Colonic mucosa (tissue), 4 donors: ENCODE results near the gene DZIP1. TPM values are rescaled to one million over a fixed set of nuclear protein-coding genes. Genes with fewer than 3 reads are reported as not detected.

Source experiments
- DNase-seq: peaks from one replicate; pipeline ENCODE4 v3.0.0-alpha.2; 2020
- H3K27ac ChIP-seq: fragments of 200-600 bp; one replicate; pipeline ENCODE4 v1.8.0; 2021
- H3K27me3 ChIP-seq: fragments of 200-600 bp; one replicate; pipeline ENCODE4 v1.8.0; 2021
- H3K36me3 ChIP-seq: fragments of 200-600 bp; one replicate; pipeline ENCODE4 v1.8.0; 2021
- H3K4me1 ChIP-seq: fragments of 200-600 bp; one replicate; pipeline ENCODE4 v1.8.0; 2021; ENCODE audit warnings: mild to moderate bottlenecking
- H3K4me3 ChIP-seq: fragments of 200-600 bp; one replicate; pipeline ENCODE4 v1.8.0; 2021
- H3K9ac ChIP-seq, 2 donors: one replicate each; pipeline ENCODE4 v1.7.0; 2013; ENCODE audit warnings: control low read depth in 2 of 2, low read depth in 2 of 2, low read length in 2 of 2
- H3K9me3 ChIP-seq: fragments of 200-600 bp; one replicate; pipeline ENCODE4 v1.8.0; 2021
- intact Hi-C: fragments of 100-400 bp; cut with DNase I; formaldehyde crosslinking; loops from one replicate; pipeline ENCODE4 v1.14.1; 2022
- total RNA-seq, 2 donors: library from RNA; stranded (reverse); fragmentation: NEBNext Ultra II Directional in 1 of 2; extraction: Animal tissue kit (Norgen Biotek cat#: 25700) in 1 of 2; gene quantifications; one replicate each; pipeline ENCODE4 v1.2.1, GENCODE V29; 2021
- TF ChIP-seq, protein P1 (sequence below): fragments of 200-600 bp; IDR thresholded peaks from one replicate; pipeline ENCODE4 v1.8.0; 2022; ENCODE audit warnings: antibody characterized with exemption, mild to moderate bottlenecking
- donor health status: healthy.
- donor health status: DM: no; HTN: no; CAD: no.
- donor health status: DM: no; HTN: no; CAD: no.

Gene DZIP1
- total RNA-seq, 2 donors from 2014 or later = 2.2 to 3.6 TPM

DNA sequence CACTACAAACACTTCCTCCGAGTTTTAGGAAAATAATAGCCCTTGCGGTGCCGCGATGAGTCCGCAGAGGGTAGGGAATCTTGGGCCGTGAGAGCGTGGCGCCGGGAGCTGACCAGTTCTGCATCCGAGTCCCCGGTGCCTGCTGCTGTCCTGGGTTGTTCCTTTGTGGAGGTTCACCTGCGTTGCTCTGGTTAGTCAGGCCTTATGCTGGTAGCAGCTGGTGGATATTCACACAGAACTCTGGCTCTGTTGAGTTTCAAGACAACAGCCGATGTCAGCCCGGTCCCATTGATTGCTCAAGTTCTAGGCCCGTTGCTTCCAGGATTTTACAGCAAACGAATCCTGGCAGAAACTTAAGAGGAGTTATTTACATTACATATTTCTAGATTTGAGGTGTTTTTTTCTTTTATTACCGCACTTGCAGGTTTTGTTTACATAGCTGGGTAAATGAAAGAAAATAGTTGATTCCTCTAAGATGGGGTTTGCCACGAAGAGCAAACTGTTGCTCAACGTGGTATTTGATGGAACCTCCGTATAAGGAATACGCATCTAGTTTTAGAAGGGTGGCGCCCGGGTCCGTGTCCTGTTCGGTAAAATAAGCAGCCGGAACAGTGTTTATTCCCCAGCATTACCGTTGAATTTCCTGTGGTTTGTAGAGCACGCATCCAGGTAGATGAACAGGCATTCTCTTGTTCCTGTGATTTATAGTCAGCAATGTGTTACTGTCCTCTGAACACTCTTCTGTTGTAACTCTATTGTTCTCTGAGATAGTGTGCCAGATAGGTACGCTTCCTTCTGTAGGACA lies 90.7 kb downstream of the DZIP1 start:
- H3K36me3 ChIP-seq = no peaks in the 10 kb centered on the region
- H3K9me3 ChIP-seq = no peaks in the 10 kb centered on the region
- TF ChIP-seq, protein P1, sequence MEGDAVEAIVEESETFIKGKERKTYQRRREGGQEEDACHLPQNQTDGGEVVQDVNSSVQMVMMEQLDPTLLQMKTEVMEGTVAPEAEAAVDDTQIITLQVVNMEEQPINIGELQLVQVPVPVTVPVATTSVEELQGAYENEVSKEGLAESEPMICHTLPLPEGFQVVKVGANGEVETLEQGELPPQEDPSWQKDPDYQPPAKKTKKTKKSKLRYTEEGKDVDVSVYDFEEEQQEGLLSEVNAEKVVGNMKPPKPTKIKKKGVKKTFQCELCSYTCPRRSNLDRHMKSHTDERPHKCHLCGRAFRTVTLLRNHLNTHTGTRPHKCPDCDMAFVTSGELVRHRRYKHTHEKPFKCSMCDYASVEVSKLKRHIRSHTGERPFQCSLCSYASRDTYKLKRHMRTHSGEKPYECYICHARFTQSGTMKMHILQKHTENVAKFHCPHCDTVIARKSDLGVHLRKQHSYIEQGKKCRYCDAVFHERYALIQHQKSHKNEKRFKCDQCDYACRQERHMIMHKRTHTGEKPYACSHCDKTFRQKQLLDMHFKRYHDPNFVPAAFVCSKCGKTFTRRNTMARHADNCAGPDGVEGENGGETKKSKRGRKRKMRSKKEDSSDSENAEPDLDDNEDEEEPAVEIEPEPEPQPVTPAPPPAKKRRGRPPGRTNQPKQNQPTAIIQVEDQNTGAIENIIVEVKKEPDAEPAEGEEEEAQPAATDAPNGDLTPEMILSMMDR = no peak
- intact Hi-C loops = no loop called here
- no peak overlapping the region for H3K9ac ChIP-seq
- DNase-seq = peak; percentile 21
- H3K27me3 ChIP-seq = peaks cover 22% of the 10 kb centered on the region
- H3K27ac ChIP-seq = no peak overlapping the region
- H3K4me1 ChIP-seq = peaks cover 7% of the 10 kb centered on the region
- H3K4me3 ChIP-seq = peak overlapping the region; percentile 3

GRCh38 chr13:95552539-95553441 lies 91.7 kb downstream of the DZIP1 start, which contains the start of gene CLDN10:
CLDN10 (plus strand) TSS chr13:95552720; CDS start chr13:95552754, 34 bp downstream.
- Histone ChIP-seq H3K27ac (no peak within 1 kb of the TSS), H3K27me3 (peaks cover 22% of the 10 kb centered on the region), H3K4me3 (peak within 1 kb of the TSS; percentile 3), H3K9ac (no peak within 1 kb of the TSS), H3K4me1 (peaks cover 7% of the 10 kb centered on the region), H3K36me3 (no peaks in the 10 kb centered on the region), H3K9me3 (no peaks in the 10 kb centered on the region)
- intact Hi-C loops = no loop called here
- TF ChIP-seq, protein P1 = no peak
- peak; percentile 19 for DNase-seq

DNA sequence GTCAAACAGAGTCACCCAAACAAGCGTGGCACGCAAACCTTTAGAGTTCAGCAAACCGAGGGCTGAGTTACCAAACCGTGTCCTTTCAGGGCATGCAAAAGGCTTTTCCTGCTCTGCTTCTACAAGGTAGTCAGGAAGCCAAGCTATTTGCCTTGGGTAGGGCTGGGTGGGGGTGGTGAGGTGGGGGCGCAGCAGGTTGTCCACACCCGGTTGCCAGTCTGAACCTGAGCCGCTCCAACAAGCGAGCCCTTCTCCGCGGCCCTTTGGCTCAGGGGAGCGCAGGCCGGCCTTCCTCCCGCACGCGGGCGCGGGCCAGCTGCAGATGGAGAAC lies 92.3 kb downstream of the DZIP1 start:
- Histone ChIP-seq H3K4me1 (peaks cover 7% of the 10 kb centered on the region), H3K27ac (no peak overlapping the region), H3K9me3 (no peaks in the 10 kb centered on the region), H3K36me3 (no peaks in the 10 kb centered on the region), H3K27me3 (peaks cover 22% of the 10 kb centered on the region), H3K4me3 (no peak overlapping the region), H3K9ac (no peak overlapping the region)
- intact Hi-C loops = no loop called here
- TF ChIP-seq, protein P1 = no peak
- no peak for DNase-seq

DNA sequence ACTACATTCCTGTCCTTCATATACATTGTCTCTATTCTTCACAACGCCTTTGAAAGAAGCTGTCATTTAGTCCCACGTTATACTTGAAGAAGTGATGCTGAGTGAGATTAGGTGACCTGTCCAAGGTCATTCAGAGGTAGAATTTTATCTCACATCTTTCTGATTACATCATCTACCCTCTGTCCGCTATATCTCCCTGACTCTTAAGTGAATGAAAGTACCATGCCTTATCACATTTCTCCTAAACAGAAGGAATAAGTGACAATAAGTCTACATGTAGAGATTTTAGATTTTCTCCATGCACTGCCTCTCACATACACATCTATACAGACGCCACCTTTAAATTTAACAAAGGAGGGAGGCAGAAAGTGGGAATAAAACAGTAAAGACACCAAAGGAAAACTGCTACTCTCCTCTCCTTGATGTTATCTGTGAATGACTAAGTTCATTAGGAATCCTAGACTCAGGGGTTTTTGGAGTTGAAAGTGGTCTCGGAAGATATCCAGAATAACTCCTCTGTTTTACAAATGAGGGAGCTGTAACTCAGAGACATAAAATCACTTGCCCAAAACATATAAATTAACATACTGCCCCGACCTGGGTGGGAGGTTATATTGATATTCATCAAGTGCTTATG lies 96.9 kb downstream of the DZIP1 start:
- intact Hi-C loops = no loop called here

GRCh38 chr13:95546919-95547318 lies 97.6 kb downstream of the DZIP1 start:
- Histone ChIP-seq H3K27ac (no peak overlapping the region), H3K36me3 (no peaks in the 10 kb centered on the region), H3K27me3 (peaks cover 9% of the 10 kb centered on the region), H3K4me3 (no peak overlapping the region), H3K9ac (no peak overlapping the region), H3K4me1 (no peaks in the 10 kb centered on the region), H3K9me3 (no peaks in the 10 kb centered on the region)
- DNase-seq = no peak
- intact Hi-C loops = no loop called here
- TF ChIP-seq, protein P1 = no peak

More for the DNA sequence above, 96.9 kb downstream of the DZIP1 start:
- Histone ChIP-seq H3K27me3 (peaks cover 16% of the 10 kb centered on the region), H3K9me3 (no peaks in the 10 kb centered on the region), H3K36me3 (no peaks in the 10 kb centered on the region), H3K4me1 (peaks cover 1% of the 10 kb centered on the region), H3K4me3 (no peak overlapping the region), H3K27ac (no peak overlapping the region), H3K9ac (no peak overlapping the region)
- no peak for DNase-seq
- TF ChIP-seq, protein P1 = no peak
